GM23248 (cell line): ENCODE measurements around the gene FBN1. TPM values are rescaled to one million over a fixed set of nuclear protein-coding genes. Genes with fewer than 3 reads are reported as not detected.
A peak's percentile ranks its signal among the peaks of the same experiment; 100 is the strongest.

ENCODE experiments used
- DNase-seq: peaks from one replicate; pipeline ENCODE4 v3.0.0-alpha.2; 2015
- H2AFZ ChIP-seq: fragments of 200-600 bp; sonication (generic); 2 replicates; pipeline ENCODE4 v1.6.1; 2016; ENCODE audit warnings: antibody characterized with exemption
- H3F3A ChIP-seq: fragments of 200-600 bp; sonication (generic); 2 replicates; pipeline ENCODE4 v1.6.1; 2016; ENCODE audit warnings: mild to moderate bottlenecking, antibody characterized with exemption, mixed run types; ENCODE audit not compliant: insufficient read depth
- H3K27ac ChIP-seq: fragments of 200-600 bp; sonication (generic); 2 replicates; pipeline ENCODE4 v1.5.1; 2016; ENCODE audit warnings: mild to moderate bottlenecking
- H3K27me3 ChIP-seq: fragments of 200-600 bp; sonication (generic); replicated peaks from 2 replicates; pipeline ENCODE4 v1.6.1; 2016; ENCODE audit warnings: mild to moderate bottlenecking; ENCODE audit not compliant: insufficient read depth
- H3K36me3 ChIP-seq: fragments of 200-600 bp; sonication (generic); 2 replicates; pipeline ENCODE4 v1.6.1; 2016; ENCODE audit warnings: low read depth, mild to moderate bottlenecking
- H3K4me1 ChIP-seq: fragments of 200-600 bp; sonication (generic); 2 replicates; pipeline ENCODE4 v1.6.1; 2016; ENCODE audit warnings: mild to moderate bottlenecking; ENCODE audit not compliant: insufficient read depth
- H3K4me2 ChIP-seq: fragments of 200-600 bp; sonication (generic); one replicate; pipeline ENCODE4 v1.6.1; 2016; ENCODE audit warnings: mild to moderate bottlenecking; ENCODE audit not compliant: unreplicated experiment
- H3K4me3 ChIP-seq: fragments of 200-600 bp; sonication (generic); 2 replicates; pipeline ENCODE4 v1.5.1; 2016; ENCODE audit warnings: mild to moderate bottlenecking
- H3K79me2 ChIP-seq: fragments of 200-600 bp; sonication (generic); 2 replicates; pipeline ENCODE4 v1.6.1; 2016; ENCODE audit warnings: mild to moderate bottlenecking; ENCODE audit not compliant: insufficient read depth
- H3K9ac ChIP-seq: fragments of 200-600 bp; sonication (generic); 2 replicates; pipeline ENCODE4 v1.6.1; 2016; ENCODE audit warnings: mild to moderate bottlenecking
- H3K9me2 ChIP-seq: fragments of 200-600 bp; sonication (generic); 2 replicates; pipeline ENCODE4 v1.6.1; 2016; ENCODE audit warnings: mixed run types, mild to moderate bottlenecking, moderate library complexity; ENCODE audit not compliant: insufficient read depth
- H3K9me3 ChIP-seq: fragments of 200-600 bp; sonication (generic); one replicate; pipeline ENCODE4 v1.6.1; 2017; ENCODE audit warnings: low read depth
- H4K20me1 ChIP-seq: fragments of 200-600 bp; sonication (generic); 2 replicates; pipeline ENCODE4 v1.6.0; 2016; ENCODE audit not compliant: insufficient read depth
- EZH2 ChIP-seq: fragments of 200-600 bp; sonication (generic); IDR thresholded peaks from 2 replicates; pipeline ENCODE4 v1.6.1; 2018; ENCODE audit warnings: antibody characterized with exemption, mild to moderate bottlenecking; ENCODE audit not compliant: insufficient read depth, poor library complexity, severe bottlenecking
- EZH2phosphoT487 ChIP-seq: fragments of 200-600 bp; sonication (generic); IDR thresholded peaks from 2 replicates; pipeline ENCODE4 v1.6.1; 2018; ENCODE audit warnings: antibody characterized with exemption, moderate library complexity, mild to moderate bottlenecking, low read depth; ENCODE audit not compliant: insufficient read depth
- WGBS, 2 experiments: methylation state at CpG; one replicate each; pipeline ENCODE4 v1.1.6; 2015 to 2017; ENCODE audit warnings: low lambda C conversion rate in 2 of 2, low coverage in 1 of 2; ENCODE audit errors: missing lambda C conversion rate in 2 of 2; 5-methylcytosine and 5-hydroxymethylcytosine counted together
- in situ Hi-C: fragments of 300-500 bp; cut with MboI; formaldehyde crosslinking; loops from 2 replicates; pipeline ENCODE4 v1.15.0; 2020
- polyA plus RNA-seq: library from polyadenylated mRNA; unstranded; fragments of >200 nt; fragmentation: Nextera tagmentation; extraction: Ambion mirVana; gene quantifications from 2 replicates; pipeline ENCODE4 v1.2.1, GENCODE V29; 2016
- total RNA-seq: library from RNA; depleted of rRNA; stranded (reverse); fragments of >200 nt; shearing (Covaris generic); gene quantifications from 2 replicates; pipeline ENCODE4 v1.2.3, GENCODE V29; 2014

The FBN1 gene
- total and polyA plus RNA-seq, 2 experiments from 2014 or later: 374 to 1,478 TPM

DNA sequence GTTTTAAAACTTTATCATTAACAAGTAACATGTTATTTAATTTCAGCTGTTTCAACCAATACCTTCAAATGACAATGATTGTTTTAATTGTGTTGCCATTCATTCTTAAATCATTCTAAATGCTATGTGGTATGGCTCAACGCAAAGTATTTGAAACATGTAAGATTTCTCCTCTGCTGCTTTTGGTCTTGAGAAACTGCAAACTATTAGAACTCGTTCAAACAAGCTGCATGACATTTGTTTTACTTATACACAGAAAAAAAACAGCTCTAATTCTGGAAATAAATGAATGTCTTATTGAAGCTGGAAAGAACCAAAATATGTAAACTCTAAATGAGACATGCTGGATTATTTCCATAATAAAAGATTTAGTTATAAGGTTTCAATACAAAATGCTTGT lies 29.3 kb downstream of the FBN1 start:
- peak overlapping the region; percentile 31 for H3K27ac ChIP-seq
- TF ChIP-seq EZH2: no peak
- TF ChIP-seq EZH2phosphoT487: no peak
- WGBS, 2 experiments: 70 to 73% methylated on average over 2 of the region's 2 CpGs

DNA sequence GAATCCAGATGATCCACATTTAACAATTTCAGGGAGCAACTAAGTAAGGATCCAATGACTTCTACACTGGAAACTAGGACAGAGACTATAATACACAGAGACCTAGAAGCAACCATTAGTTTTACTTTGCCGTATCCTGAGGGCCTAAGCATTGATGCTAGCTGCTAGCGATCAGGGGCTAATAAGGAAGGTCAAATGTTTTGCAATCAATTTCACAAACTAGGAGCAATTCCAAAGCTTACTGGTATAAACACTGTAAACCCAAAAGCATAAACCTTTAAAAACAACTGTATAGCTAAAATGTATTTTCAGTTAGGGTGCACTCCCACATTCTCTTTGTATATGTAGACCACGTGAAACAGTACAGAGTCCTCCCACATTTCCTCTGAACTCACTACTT lies 31.5 kb downstream of the FBN1 start:
- in situ Hi-C loops: no loop called here
- Histone ChIP-seq H3K27ac (peak overlapping the region; percentile 31), H2AFZ (no peak overlapping the region), H3K4me2 (no peak overlapping the region), H3K9me2 (no peaks in the 10 kb centered on the region), H3K36me3 (peaks cover 57% of the 10 kb centered on the region), H3F3A (peaks cover 90% of the 10 kb centered on the region), H3K27me3 (no peaks in the 10 kb centered on the region), H4K20me1 (peaks cover 17% of the 10 kb centered on the region), H3K4me3 (no peak overlapping the region), H3K4me1 (peaks cover 63% of the 10 kb centered on the region), H3K9ac (no peak overlapping the region), H3K9me3 (no peaks in the 10 kb centered on the region), H3K79me2 (peaks cover 100% of the 10 kb centered on the region)
- no peak for TF ChIP-seq EZH2
- no peak for TF ChIP-seq EZH2phosphoT487
- 51 to 60% methylated on average over 3 of the region's 3 CpGs for WGBS, 2 experiments
- DNase-seq: no peak

More for the DNA sequence above, 29.3 kb downstream of the FBN1 start:
- Histone ChIP-seq H3K27me3 (no peaks in the 10 kb centered on the region), H3K9me2 (no peaks in the 10 kb centered on the region), H3F3A (peaks cover 92% of the 10 kb centered on the region), H3K9me3 (no peaks in the 10 kb centered on the region), H2AFZ (no peak overlapping the region), H3K79me2 (peaks cover 100% of the 10 kb centered on the region), H3K4me3 (no peak overlapping the region), H4K20me1 (peaks cover 17% of the 10 kb centered on the region), H3K4me2 (no peak overlapping the region), H3K36me3 (peaks cover 41% of the 10 kb centered on the region), H3K4me1 (peaks cover 69% of the 10 kb centered on the region), H3K9ac (no peak overlapping the region)
- DNase-seq: no peak
- in situ Hi-C loops: no loop called here

DNA sequence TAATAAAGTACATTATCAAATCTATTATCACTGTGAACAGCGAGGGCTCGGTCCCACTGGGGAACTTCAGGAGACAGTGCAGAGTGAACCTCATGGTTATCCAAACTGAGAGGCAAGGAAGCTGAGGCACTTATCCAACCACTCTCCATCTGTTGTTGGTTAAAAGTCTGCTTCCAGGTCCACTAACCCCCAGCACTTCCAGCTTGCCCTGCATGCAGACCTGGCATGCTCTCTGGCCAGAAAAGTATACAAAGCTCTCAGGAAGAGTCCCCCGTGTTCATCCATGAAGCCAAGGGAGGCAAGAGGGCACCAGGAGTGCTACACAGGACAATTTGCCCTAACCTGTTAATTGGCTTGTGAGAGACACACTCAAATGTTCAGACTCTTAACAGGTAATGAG lies 36.0 kb downstream of the FBN1 start:
- in situ Hi-C loops: no loop called here
- peak overlapping the region; percentile 34; the same call in 1 of the 2 replicates for H3K27ac ChIP-seq

DNA sequence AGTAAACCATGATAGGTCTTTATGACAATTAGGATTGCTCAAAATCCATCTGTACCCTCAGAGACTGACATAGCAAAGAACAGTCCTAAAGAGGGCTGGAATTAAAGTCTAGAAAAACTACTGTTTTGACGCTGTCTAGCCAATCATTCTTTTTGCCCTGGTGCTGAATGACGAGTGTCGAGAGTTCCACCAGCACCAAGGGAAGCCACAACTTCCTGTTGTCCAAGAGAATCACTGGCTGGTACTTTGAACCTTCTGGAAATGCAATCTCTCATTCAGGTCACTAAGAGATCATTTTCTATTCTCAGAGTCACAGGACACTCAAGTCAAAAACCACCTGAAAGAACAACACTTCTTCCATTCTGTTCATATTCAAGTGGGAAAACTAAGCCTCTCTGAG lies 37.7 kb downstream of the FBN1 start:
- WGBS, 2 experiments: 81 to 90% methylated on average over 3 of the region's 3 CpGs
- H3K27me3 ChIP-seq: no peaks in the 10 kb centered on the region
- H3K4me1 ChIP-seq: peaks cover 48% of the 10 kb centered on the region
- in situ Hi-C loops: no loop called here
- H3K27ac ChIP-seq: peak overlapping the region; percentile 34
- no peak overlapping the region for H3K9ac ChIP-seq
- peaks cover 5% of the 10 kb centered on the region; the same call in 1 of the 2 replicates for H4K20me1 ChIP-seq
- peaks cover 85% of the 10 kb centered on the region for H3K36me3 ChIP-seq
- H3K9me2 ChIP-seq: no peaks in the 10 kb centered on the region
- no peak overlapping the region for H3K4me2 ChIP-seq
- H3F3A ChIP-seq: peaks cover 94% of the 10 kb centered on the region
- peaks cover 98% of the 10 kb centered on the region for H3K79me2 ChIP-seq
- no peak for DNase-seq
- H2AFZ ChIP-seq: no peak overlapping the region
- no peaks in the 10 kb centered on the region for H3K9me3 ChIP-seq
- no peak overlapping the region for H3K4me3 ChIP-seq
- TF ChIP-seq EZH2: no peak
- no peak for TF ChIP-seq EZH2phosphoT487

More for the DNA sequence above, 36.0 kb downstream of the FBN1 start:
- H3F3A ChIP-seq: peaks cover 94% of the 10 kb centered on the region
- H3K9me2 ChIP-seq: no peaks in the 10 kb centered on the region
- no peak for DNase-seq
- no peak overlapping the region for H3K9ac ChIP-seq
- H3K36me3 ChIP-seq: peaks cover 85% of the 10 kb centered on the region
- no peak for TF ChIP-seq EZH2
- no peak for TF ChIP-seq EZH2phosphoT487
- H3K4me1 ChIP-seq: peaks cover 48% of the 10 kb centered on the region
- no peaks in the 10 kb centered on the region for H3K9me3 ChIP-seq
- peaks cover 8% of the 10 kb centered on the region; the same call in 1 of the 2 replicates for H4K20me1 ChIP-seq
- no peak overlapping the region for H2AFZ ChIP-seq
- WGBS, 2 experiments: 40 to 43% methylated on average over 3 of the region's 3 CpGs
- no peaks in the 10 kb centered on the region for H3K27me3 ChIP-seq
- no peak overlapping the region for H3K4me2 ChIP-seq
- H3K4me3 ChIP-seq: no peak overlapping the region
- peaks cover 98% of the 10 kb centered on the region for H3K79me2 ChIP-seq

DNA sequence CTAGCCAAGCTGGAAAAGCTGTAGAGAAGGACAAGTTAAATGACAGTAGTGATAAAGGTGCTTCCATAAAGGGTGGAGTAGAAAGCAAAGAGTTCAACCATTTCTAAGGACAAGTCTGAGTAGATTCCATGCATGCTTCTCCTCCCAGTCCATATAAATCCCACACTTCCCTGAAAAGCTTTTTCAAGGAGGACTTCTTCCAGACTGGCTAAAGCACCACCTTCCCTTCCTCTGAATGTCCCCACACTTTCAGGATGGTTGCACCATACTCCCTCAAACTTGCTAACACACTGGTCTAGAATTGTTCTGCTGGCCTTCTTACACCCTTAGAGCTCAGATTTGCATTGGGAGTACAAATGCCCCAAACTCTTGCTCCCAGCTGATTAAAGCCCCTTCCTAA lies 40.9 kb downstream of the FBN1 start:
- peak overlapping the region; percentile 82 for H3K27ac ChIP-seq
- H3K9ac ChIP-seq: peak overlapping the region; percentile 35; the same call in 1 of the 2 replicates
- no peak overlapping the region for H3K4me3 ChIP-seq
- peaks cover 5% of the 10 kb centered on the region; the same call in 1 of the 2 replicates for H4K20me1 ChIP-seq
- peak overlapping the region; percentile 38 for H3K4me2 ChIP-seq
- H3K4me1 ChIP-seq: peaks cover 75% of the 10 kb centered on the region
- no peak for TF ChIP-seq EZH2phosphoT487
- no peak for TF ChIP-seq EZH2
- H3K36me3 ChIP-seq: peaks cover 74% of the 10 kb centered on the region
- H3K9me3 ChIP-seq: no peaks in the 10 kb centered on the region
- peak; percentile 45 for DNase-seq
- peaks cover 98% of the 10 kb centered on the region for H3K79me2 ChIP-seq
- no peaks in the 10 kb centered on the region for H3K27me3 ChIP-seq
- no peaks in the 10 kb centered on the region for H3K9me2 ChIP-seq
- in situ Hi-C loops: no loop called here
- H3F3A ChIP-seq: peaks cover 95% of the 10 kb centered on the region
- no peak overlapping the region for H2AFZ ChIP-seq
